Smooth muscle cell (in vitro differentiated cells): ENCODE data around the gene HOXB9. TPM values are rescaled to one million over a fixed set of nuclear protein-coding genes. Genes with fewer than 3 reads are reported as not detected.

ENCODE experiments used
- DNase-seq: peaks from one replicate; lab custom pipeline; 2025; ENCODE audit not compliant: unreplicated experiment; lab: John Stamatoyannopoulos, UW
- H2AFZ ChIP-seq: fragments of 200-600 bp; sonication (generic); 2 replicates; pipeline ENCODE4 v1.6.0; 2016; ENCODE audit warnings: antibody characterized with exemption, low read depth, mild to moderate bottlenecking
- H3F3A ChIP-seq: fragments of 200-600 bp; sonication (generic); 2 replicates; pipeline ENCODE4 v1.6.0; 2017; ENCODE audit warnings: antibody characterized with exemption, low read depth
- H3K27ac ChIP-seq: fragments of 200-600 bp; sonication (generic); 2 replicates; pipeline ENCODE4 v1.5.1; 2016; ENCODE audit warnings: low read depth, mild to moderate bottlenecking
- H3K27me3 ChIP-seq: fragments of 200-600 bp; sonication (generic); 2 replicates; pipeline ENCODE4 v1.6.1; 2016; ENCODE audit warnings: low read depth, mild to moderate bottlenecking
- H3K36me3 ChIP-seq: fragments of 200-600 bp; sonication (generic); 2 replicates; pipeline ENCODE4 v1.5.1; 2016; ENCODE audit warnings: low read depth
- H3K4me1 ChIP-seq: fragments of 200-600 bp; sonication (generic); 2 replicates; pipeline ENCODE4 v1.5.1; 2016; ENCODE audit warnings: low read depth
- H3K4me2 ChIP-seq: fragments of 200-600 bp; sonication (generic); 2 replicates; pipeline ENCODE4 v1.6.0; 2016; ENCODE audit warnings: mild to moderate bottlenecking
- H3K4me3 ChIP-seq: fragments of 200-600 bp; sonication (generic); 2 replicates; pipeline ENCODE4 v1.5.1; 2016; ENCODE audit warnings: mild to moderate bottlenecking
- H3K79me2 ChIP-seq: fragments of 200-600 bp; sonication (generic); 2 replicates; pipeline ENCODE4 v1.6.0; 2016; ENCODE audit warnings: low read depth, mild to moderate bottlenecking
- H3K9ac ChIP-seq: fragments of 200-600 bp; sonication (generic); 2 replicates; pipeline ENCODE4 v1.6.0; 2016; ENCODE audit warnings: low read depth
- H3K9me3 ChIP-seq: fragments of 200-600 bp; sonication (generic); replicated peaks from 2 replicates; pipeline ENCODE4 v1.5.1; 2016; ENCODE audit warnings: low read depth
- H4K20me1 ChIP-seq: fragments of 200-600 bp; sonication (generic); 2 replicates; pipeline ENCODE4 v1.6.0; 2016; ENCODE audit warnings: low read depth
- CTCF ChIP-seq: fragments of 200-600 bp; sonication (generic); IDR thresholded peaks from 2 replicates; pipeline ENCODE4 v1.5.1; 2017; ENCODE audit warnings: borderline replicate concordance, mild to moderate bottlenecking, antibody characterized with exemption; ENCODE audit not compliant: insufficient read depth, poor library complexity, severe bottlenecking
- WGBS: methylation state at CpG from one replicate; pipeline ENCODE4 v1.1.7; 2016; ENCODE audit warnings: low lambda C conversion rate; 5-methylcytosine and 5-hydroxymethylcytosine counted together
- polyA plus RNA-seq: library from polyadenylated mRNA; unstranded; fragments of >200 nt; fragmentation: Nextera tagmentation; extraction: Ambion mirVana; gene quantifications from 2 replicates; pipeline ENCODE4 v1.2.1, GENCODE V29; 2016
- total RNA-seq: library from RNA; depleted of rRNA; stranded (reverse); fragments of >200 nt; gene quantifications from 2 replicates; pipeline ENCODE4 v1.2.3, GENCODE V29; 2014

The HOXB9 gene
- total and polyA plus RNA-seq, 2 experiments from 2014 or later: 13.8 to 24.3 TPM

DNA sequence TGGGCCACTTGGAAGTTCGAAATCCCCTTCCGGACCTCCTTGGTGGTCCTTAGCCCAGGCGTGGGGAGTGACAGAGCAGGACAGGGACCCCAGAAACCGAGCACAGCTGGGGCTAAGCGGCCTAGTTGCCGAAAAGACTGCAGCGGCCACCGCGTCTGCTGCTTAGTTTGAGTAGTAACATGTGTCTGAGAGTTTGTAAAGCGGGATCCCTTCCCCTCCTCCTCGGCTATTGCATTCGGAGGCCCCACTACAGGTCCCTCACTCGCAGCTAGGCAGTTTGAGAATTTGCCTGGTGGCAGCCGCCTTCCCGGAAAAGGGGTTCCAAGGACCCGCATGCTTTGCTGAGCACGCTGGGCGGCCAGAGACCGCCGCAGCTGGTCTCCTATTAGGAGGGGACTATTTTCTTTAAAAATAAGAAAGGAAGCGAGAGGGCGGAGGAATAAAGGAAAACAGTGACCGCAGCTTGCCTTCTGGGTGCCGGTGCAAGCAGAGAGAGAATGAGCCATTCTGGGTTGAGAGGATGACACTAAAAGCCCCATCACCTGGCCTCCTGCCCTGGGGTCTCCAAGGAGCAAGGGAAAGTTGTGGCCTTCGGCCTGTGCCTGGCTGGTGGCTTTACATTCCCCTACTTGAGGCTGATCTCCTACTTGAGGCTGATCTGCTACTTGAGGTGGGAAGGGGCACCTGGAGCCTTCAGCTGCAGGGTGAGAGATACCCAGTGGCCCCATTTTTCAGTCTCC lies 31.4 kb downstream of the HOXB9 start:
- H3K9me3 ChIP-seq: no peaks in the 10 kb centered on the region
- H3K79me2 ChIP-seq: peaks cover 79% of the 10 kb centered on the region
- DNase-seq: no peak
- H3K36me3 ChIP-seq: no peaks in the 10 kb centered on the region
- peak overlapping the region; percentile 46 for H3K4me3 ChIP-seq
- H3F3A ChIP-seq: peaks cover 4% of the 10 kb centered on the region
- peak overlapping the region; percentile 98 for H3K4me2 ChIP-seq
- peaks cover 92% of the 10 kb centered on the region for H4K20me1 ChIP-seq
- peaks cover 13% of the 10 kb centered on the region for H3K4me1 ChIP-seq
- TF ChIP-seq CTCF: no peak
- WGBS: 36% methylated on average over 24 of the region's 25 CpGs
- H2AFZ ChIP-seq: no peak overlapping the region
- peak overlapping the region; percentile 79 for H3K27ac ChIP-seq
- H3K9ac ChIP-seq: no peak overlapping the region
- H3K27me3 ChIP-seq: peaks cover 23% of the 10 kb centered on the region

GRCh38 chr17:48593840-48594537 lies 32.2 kb downstream of the HOXB9 start:
- Histone ChIP-seq H3K9me3 (no peaks in the 10 kb centered on the region), H3K27ac (peak overlapping the region; percentile 79), H3K4me1 (peaks cover 9% of the 10 kb centered on the region), H3K79me2 (peaks cover 79% of the 10 kb centered on the region), H3K4me2 (peak overlapping the region; percentile 98), H3K27me3 (peaks cover 30% of the 10 kb centered on the region), H3F3A (peaks cover 4% of the 10 kb centered on the region), H3K36me3 (no peaks in the 10 kb centered on the region), H3K9ac (no peak overlapping the region), H2AFZ (no peak overlapping the region), H3K4me3 (peak overlapping the region; percentile 46), H4K20me1 (peaks cover 92% of the 10 kb centered on the region)
- TF ChIP-seq CTCF: peak; percentile 95
- 3% methylated on average over 37 of the region's 37 CpGs for WGBS
- peak; percentile 50 for DNase-seq

DNA sequence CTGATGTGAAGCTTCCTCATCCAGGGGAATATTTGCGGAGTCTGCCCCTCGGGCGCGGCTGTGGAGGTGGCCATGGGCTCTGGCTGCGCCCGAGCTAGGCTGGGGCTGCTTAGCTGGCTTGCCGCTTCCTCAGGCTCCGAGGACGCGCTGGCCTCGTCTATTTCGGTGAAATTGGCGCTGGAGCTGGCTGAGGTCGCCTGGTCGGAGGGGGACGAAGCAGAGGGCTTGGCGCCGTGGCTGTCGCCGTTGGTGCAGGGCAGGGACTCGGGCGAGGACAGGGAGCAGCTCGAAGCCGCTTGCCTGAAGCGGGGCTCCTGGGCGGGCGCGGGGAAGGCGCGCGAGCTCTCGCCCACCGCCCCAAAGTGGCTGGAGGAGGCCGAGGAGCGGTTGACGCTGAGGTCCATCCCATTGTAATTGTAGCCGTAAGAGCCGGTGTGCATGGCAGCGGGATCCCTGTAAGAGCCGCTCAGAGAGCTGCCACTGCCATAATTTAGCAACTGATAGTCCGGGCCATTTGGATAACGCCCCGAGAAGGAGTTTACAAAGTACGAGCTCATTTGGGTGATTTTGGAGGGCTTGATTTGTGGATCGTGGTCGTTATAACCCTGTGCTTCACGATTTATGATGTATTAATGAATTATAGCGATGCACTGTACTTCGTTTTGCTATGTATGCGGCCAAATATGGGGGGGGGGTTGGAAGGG lies 32.9 kb downstream of the HOXB9 start, which contains the start of gene HOXB5:
HOXB5 (minus strand) TSS at position 654 of the 704 bp plus-strand sequence; CDS start at position 557, 97 bp downstream.
- H3K4me1 ChIP-seq: peaks cover 9% of the 10 kb centered on the region
- peak within 1 kb of the TSS; percentile 98 for H3K4me2 ChIP-seq
- H3K79me2 ChIP-seq: peaks cover 75% of the 10 kb centered on the region
- no peaks in the 10 kb centered on the region for H3K9me3 ChIP-seq
- H3K36me3 ChIP-seq: no peaks in the 10 kb centered on the region
- TF ChIP-seq CTCF: no peak
- peaks cover 92% of the 10 kb centered on the region for H4K20me1 ChIP-seq
- H3K4me3 ChIP-seq: peak within 1 kb of the TSS; percentile 46
- H2AFZ ChIP-seq: no peak within 1 kb of the TSS
- WGBS: 9% methylated on average over 48 of the region's 50 CpGs
- H3K9ac ChIP-seq: peak within 1 kb of the TSS; percentile 23
- H3F3A ChIP-seq: peaks cover 4% of the 10 kb centered on the region
- H3K27me3 ChIP-seq: peaks cover 37% of the 10 kb centered on the region
- no peak for DNase-seq
- H3K27ac ChIP-seq: peak within 1 kb of the TSS; percentile 79
